Measurements from ENCODE around the gene EXTL1.

- TF ChIP-seq POLR2A (IDR thresholded peaks at IDR 0.05) (no peak), CTCF (IDR thresholded peaks at IDR 0.05) (no peak)
Observed at GRCh38 chr1:26047278-26047874, 25.8 kb downstream of the EXTL1 start.

Data from esophagus squamous epithelium (tissue), 4 donors.